NB4 (cell line): ENCODE results near the gene KRT222.

Experiments
- DNase-seq: peaks from one replicate; pipeline ENCODE4 v3.0.0; 2010; ENCODE audit warnings: low read depth
- H3K4me3 ChIP-seq: one replicate; pipeline ENCODE4 v1.5.1; 2011; ENCODE audit warnings: mild to moderate bottlenecking, low read depth, low read length, moderate library complexity
- CTCF ChIP-seq: IDR thresholded peaks from one replicate; pipeline ENCODE4 v1.5.1; 2012; ENCODE audit warnings: low read depth, low read length
- MAX ChIP-seq: IDR thresholded peaks from 2 replicates; pipeline ENCODE4 v1.6.1; 2011; ENCODE audit warnings: low read depth, low read length
- MYC ChIP-seq: IDR thresholded peaks from 2 replicates; pipeline ENCODE4 v1.6.1; 2011; ENCODE audit warnings: low read depth, low read length
- POLR2A ChIP-seq: IDR thresholded peaks from 2 replicates; pipeline ENCODE4 v1.6.1; 2011; ENCODE audit warnings: mild to moderate bottlenecking; ENCODE audit not compliant: insufficient read length; ENCODE audit errors: extremely low read depth

Gene KRT222

GRCh38 chr17:40614431-40615067 lies 50.4 kb downstream of the KRT222 start:
- no peak overlapping the region for H3K4me3 ChIP-seq
- no peak for DNase-seq
- TF ChIP-seq MYC = no peak
- no peak for TF ChIP-seq MAX
- TF ChIP-seq POLR2A = no peak
- no peak for TF ChIP-seq CTCF

- TF ChIP-seq MYC (no peak), POLR2A (no peak), MAX (no peak), CTCF (no peak)
- DNase-seq = no peak
- H3K4me3 ChIP-seq = no peak overlapping the region
Observed at GRCh38 chr17:40613467-40614154, 51.4 kb downstream of the KRT222 start.

- TF ChIP-seq POLR2A (no peak), MAX (no peak), CTCF (no peak), MYC (no peak)
- DNase-seq = no peak
- no peak overlapping the region for H3K4me3 ChIP-seq
Observed at GRCh38 chr17:40612599-40613244, 52.3 kb downstream of the KRT222 start.

- TF ChIP-seq CTCF = no peak
- no peak for TF ChIP-seq MAX
- TF ChIP-seq MYC = no peak
- no peak for TF ChIP-seq POLR2A
- no peak for DNase-seq
- H3K4me3 ChIP-seq = no peak overlapping the region
Observed at GRCh38 chr17:40611840-40612474, 53.0 kb downstream of the KRT222 start.

- DNase-seq = no peak
- no peak overlapping the region for H3K4me3 ChIP-seq
- TF ChIP-seq MYC = no peak
- TF ChIP-seq CTCF = no peak
- TF ChIP-seq MAX = no peak
- TF ChIP-seq POLR2A = no peak
Observed at GRCh38 chr17:40610359-40610758, 54.6 kb downstream of the KRT222 start.
